K562 (cell line): ENCODE measurements around the gene EHBP1. TPM values are rescaled to one million over a fixed set of nuclear protein-coding genes. Genes with fewer than 3 reads are reported as not detected.

Source experiments
- ATF4 ChIP-seq: fragments of 450-650 bp; formaldehyde crosslinking; IDR thresholded peaks from 2 replicates; pipeline ENCODE4 v1.4.0; 2022; ENCODE audit warnings: mild to moderate bottlenecking, moderate library complexity
- BRF2 ChIP-seq: IDR thresholded peaks from 3 replicates; pipeline ENCODE4 v1.6.1; 2011; ENCODE audit warnings: borderline replicate concordance, mild to moderate bottlenecking; ENCODE audit not compliant: insufficient read length, insufficient read depth
- CEBPB ChIP-seq: fragments of 450-650 bp; IDR thresholded peaks from 2 replicates; pipeline ENCODE4 v1.6.1; 2016; ENCODE audit warnings: missing genetic modification characterization, missing compliant biosample characterization
- FIP1L1 ChIP-seq: fragments of 200-400 bp; formaldehyde crosslinking; IDR thresholded peaks from 2 replicates; pipeline ENCODE4 v1.6.1; 2018; ENCODE audit warnings: mild to moderate bottlenecking, low read depth, low read length; ENCODE audit not compliant: poor library complexity, severe bottlenecking
- STAT5B ChIP-seq: fragments of 250-450 bp; sonication (Bioruptor Pico); IDR thresholded peaks from 2 replicates; pipeline ENCODE4 v1.8.0; 2021; ENCODE audit warnings: mild to moderate bottlenecking, inconsistent platforms
- ZBTB1 ChIP-seq: sonication (generic); formaldehyde crosslinking; IDR thresholded peaks from 2 replicates; pipeline ENCODE4 v1.8.1; 2023; ENCODE audit warnings: missing genetic modification reagents, low read depth, mild to moderate bottlenecking, borderline replicate concordance
- ZNF586 ChIP-seq: fragments of 450-650 bp; formaldehyde crosslinking; conservative IDR thresholded peaks from 2 replicates; pipeline ENCODE4 v1.4.0; 2020; ENCODE audit warnings: mild to moderate bottlenecking, moderate library complexity
- polyA plus RNA-seq, 8 experiments: library from polyadenylated mRNA; depleted of rRNA in 4 of 8; stranded (reverse) in 5 of 8; unstranded in 3 of 8; fragments of >200 nt; fragmentation: Nextera tagmentation in 2 of 8; fragmentation: Illumina TruSeq in 1 of 8; extraction: Ambion mirVana in 2 of 8; extraction: Trizol in 1 of 8; gene quantifications; 2 replicates each; pipeline versions ENCODE4 v1.2.1 to v1.2.3, GENCODE V29; 2011 to 2014; ENCODE audit warnings: inconsistent platforms in 1 of 8, missing spikeins in 1 of 8
- total RNA-seq, 7 experiments: library from RNA; depleted of rRNA in 6 of 7; stranded (reverse); fragments of >200 nt in 6 of 7; fragmentation: Illumina TruSeq in 2 of 7; extraction: Trizol in 2 of 7; gene quantifications; 2 replicates each; pipeline versions ENCODE4 v1.2.1 to v1.2.3, GENCODE V29; 2011 to 2021; ENCODE audit warnings: low replicate concordance in 1 of 7
- TF ChIP-seq, protein P1 (sequence below), 2 experiments: fragments of 450-650 bp; IDR thresholded peaks; 2 replicates each; pipeline ENCODE4 v1.6.1; 2018; ENCODE audit warnings: mild to moderate bottlenecking in 2 of 2, low read depth in 1 of 2; ENCODE audit not compliant: partially characterized antibody in 2 of 2

The EHBP1 gene
- total and polyA plus RNA-seq, 9 of the 15 experiments (the other 6 are each of a cell fraction or from before 2014, with no cell fraction given) = 8.9 to 26.6 (median 19.3) TPM

- TF ChIP-seq, protein P1, sequence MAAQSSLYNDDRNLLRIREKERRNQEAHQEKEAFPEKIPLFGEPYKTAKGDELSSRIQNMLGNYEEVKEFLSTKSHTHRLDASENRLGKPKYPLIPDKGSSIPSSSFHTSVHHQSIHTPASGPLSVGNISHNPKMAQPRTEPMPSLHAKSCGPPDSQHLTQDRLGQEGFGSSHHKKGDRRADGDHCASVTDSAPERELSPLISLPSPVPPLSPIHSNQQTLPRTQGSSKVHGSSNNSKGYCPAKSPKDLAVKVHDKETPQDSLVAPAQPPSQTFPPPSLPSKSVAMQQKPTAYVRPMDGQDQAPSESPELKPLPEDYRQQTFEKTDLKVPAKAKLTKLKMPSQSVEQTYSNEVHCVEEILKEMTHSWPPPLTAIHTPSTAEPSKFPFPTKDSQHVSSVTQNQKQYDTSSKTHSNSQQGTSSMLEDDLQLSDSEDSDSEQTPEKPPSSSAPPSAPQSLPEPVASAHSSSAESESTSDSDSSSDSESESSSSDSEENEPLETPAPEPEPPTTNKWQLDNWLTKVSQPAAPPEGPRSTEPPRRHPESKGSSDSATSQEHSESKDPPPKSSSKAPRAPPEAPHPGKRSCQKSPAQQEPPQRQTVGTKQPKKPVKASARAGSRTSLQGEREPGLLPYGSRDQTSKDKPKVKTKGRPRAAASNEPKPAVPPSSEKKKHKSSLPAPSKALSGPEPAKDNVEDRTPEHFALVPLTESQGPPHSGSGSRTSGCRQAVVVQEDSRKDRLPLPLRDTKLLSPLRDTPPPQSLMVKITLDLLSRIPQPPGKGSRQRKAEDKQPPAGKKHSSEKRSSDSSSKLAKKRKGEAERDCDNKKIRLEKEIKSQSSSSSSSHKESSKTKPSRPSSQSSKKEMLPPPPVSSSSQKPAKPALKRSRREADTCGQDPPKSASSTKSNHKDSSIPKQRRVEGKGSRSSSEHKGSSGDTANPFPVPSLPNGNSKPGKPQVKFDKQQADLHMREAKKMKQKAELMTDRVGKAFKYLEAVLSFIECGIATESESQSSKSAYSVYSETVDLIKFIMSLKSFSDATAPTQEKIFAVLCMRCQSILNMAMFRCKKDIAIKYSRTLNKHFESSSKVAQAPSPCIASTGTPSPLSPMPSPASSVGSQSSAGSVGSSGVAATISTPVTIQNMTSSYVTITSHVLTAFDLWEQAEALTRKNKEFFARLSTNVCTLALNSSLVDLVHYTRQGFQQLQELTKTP (IDR thresholded peaks at IDR 0.05; ENCODE audit: low read depth in 1 of 2, partially characterized antibody in 2 of 2) = no peak
- TF ChIP-seq ZNF586 (CRISPR knock-in tag) (no peak), ATF4 (CRISPR knock-in tag) (no peak), STAT5B (no peak), BRF2 (no peak), ZBTB1 (CRISPR knock-in tag) (no peak), FIP1L1 (no peak), CEBPB (peak; percentile 59)
- TF ChIP-seq, all 486 proteins: peak for 2
Observed at GRCh38 chr2:62806231-62806630, 100.7 kb downstream of the EHBP1 start (continued).
